Left lobe of liver (tissue), 2 donors: ENCODE data around the gene TRIM15. TPM values are rescaled to one million over a fixed set of nuclear protein-coding genes. Genes with fewer than 3 reads are reported as not detected.
"Not testable (repeated sequence)": the region's sequence is repeated elsewhere in the genome, so short reads cannot be mapped to it uniquely, and the experiment has no call there.

Experiments used
- ATAC-seq: fragments of 200-7000 bp; cut with Tn5 transposase; one replicate; pipeline ENCODE4 v1.9.1; 2020; ENCODE audit warnings: mild to moderate bottlenecking, moderate library complexity
- DNase-seq: peaks from one replicate; pipeline ENCODE4 v3.0.0-alpha.2; 2020; ENCODE audit warnings: low spot score
- total RNA-seq: library from RNA; stranded (reverse); gene quantifications from one replicate; pipeline ENCODE4 v1.2.1, GENCODE V29; 2021
- donor health status: DM: no; HTN: no; CAD: no; lungs with moderate emphysema.
- donor health status: DM: no; HTN: yes; CAD: no.

Gene TRIM15
- total RNA-seq, 1 donor from 2014 or later, result 3.0 TPM

DNA sequence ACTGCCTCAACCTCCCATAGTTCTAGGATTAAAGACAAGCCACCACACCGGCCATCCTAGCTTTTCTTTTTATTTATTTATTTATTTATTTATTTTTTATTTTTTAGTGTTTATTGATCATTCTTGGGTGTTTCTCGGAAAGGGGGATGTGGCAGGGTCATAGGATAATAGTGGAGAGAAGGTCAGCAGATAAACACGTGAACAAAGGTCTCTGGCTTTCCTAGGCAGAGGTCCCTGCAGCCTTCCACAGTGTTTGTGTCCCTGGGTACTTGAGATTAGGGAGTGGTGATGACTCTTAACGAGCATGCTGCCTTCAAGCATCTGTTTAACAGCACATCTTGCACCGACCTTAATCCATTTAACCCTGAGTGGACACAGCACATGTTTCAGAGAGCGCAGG, 58.0 kb downstream of the TRIM15 start:
- DNase-seq, ATAC-seq: not testable (repeated sequence)

DNA sequence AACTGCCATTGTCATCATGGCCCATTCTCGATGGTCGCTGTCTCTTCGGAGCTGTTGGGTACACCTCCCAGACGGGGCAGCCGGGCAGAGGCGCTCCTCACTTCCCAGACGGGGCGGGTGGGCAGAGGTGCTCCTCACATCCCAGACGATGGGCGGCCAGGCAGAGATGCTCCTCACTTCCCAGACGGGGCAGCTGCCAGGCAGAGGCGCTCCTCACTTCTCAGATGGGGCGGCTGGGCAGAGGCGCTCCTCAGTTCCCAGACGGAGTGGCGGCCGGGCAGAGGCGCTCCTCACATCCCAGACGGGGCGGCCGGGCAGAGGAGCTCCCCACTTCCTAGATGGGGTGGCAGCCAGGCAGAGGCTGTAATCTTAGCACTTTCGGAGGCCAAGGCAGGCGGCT, 58.6 kb downstream of the TRIM15 start:
- not testable (repeated sequence) for ATAC-seq, DNase-seq

Other genes starting within 250 kb of the TRIM15 start
- gene HLA-A, start 221.0 kb upstream of the TRIM15 start, total RNA-seq, result 125 TPM
- gene POLR1H, start 102.3 kb upstream of the TRIM15 start, total RNA-seq, result 8.2 TPM
- 21.7 TPM for gene PPP1R11, start 96.3 kb upstream of the TRIM15 start, total RNA-seq
- 0.08 TPM for gene RNF39, start 87.8 kb upstream of the TRIM15 start, total RNA-seq
- not detected for gene TRIM31, start 50.5 kb upstream of the TRIM15 start, total RNA-seq
- gene TRIM40, start 27.4 kb upstream of the TRIM15 start, total RNA-seq, result not detected
- 1.9 TPM for gene TRIM10, start 2.3 kb upstream of the TRIM15 start, total RNA-seq
- 47.2 TPM for gene TRIM26, start 49.9 kb downstream of the TRIM15 start, total RNA-seq
- 6.8 TPM for gene TRIM39, start 163.4 kb downstream of the TRIM15 start, total RNA-seq
- 16.1 TPM for gene RPP21, start 181.6 kb downstream of the TRIM15 start, total RNA-seq